SIG-M5 treated with dmso at 0.1 percent for 504 hours (cell line): ENCODE results near the gene NKD2.
"Not testable (repeated sequence)": the region's sequence is repeated elsewhere in the genome, so short reads cannot be mapped to it uniquely, and the experiment has no call there.

Experiments used
- DNase-seq: peaks from one replicate; lab custom pipeline; 2025; ENCODE audit not compliant: unreplicated experiment; lab: John Stamatoyannopoulos, UW

NKD2 gene

GRCh38 chr5:999724-1000123 is 8.9 kb upstream of the NKD2 start:
- DNase-seq, result no peak

- no peak for DNase-seq
Measured at GRCh38 chr5:1000329-1000728, 8.3 kb upstream of the NKD2 start.

GRCh38 chr5:1000831-1001230 is 7.8 kb upstream of the NKD2 start:
- not testable (repeated sequence) for DNase-seq

- no peak for DNase-seq
Measured at GRCh38 chr5:1001406-1002270, 7.0 kb upstream of the NKD2 start.

- no peak for DNase-seq
Measured at GRCh38 chr5:1002271-1002546, 6.4 kb upstream of the NKD2 start.

- DNase-seq, result no peak
Measured at GRCh38 chr5:1002836-1003235, 5.8 kb upstream of the NKD2 start.

GRCh38 chr5:1003296-1003937 is 5.2 kb upstream of the NKD2 start:
- no peak for DNase-seq

GRCh38 chr5:1004461-1005248 is 3.9 kb upstream of the NKD2 start:
- peak; percentile 11 for DNase-seq

GRCh38 chr5:1005249-1005851 is 3.3 kb upstream of the NKD2 start:
- no peak for DNase-seq

GRCh38 chr5:1005904-1006655 is 2.5 kb upstream of the NKD2 start:
- DNase-seq, result no peak

GRCh38 chr5:1006656-1007071 is 1.9 kb upstream of the NKD2 start:
- no peak for DNase-seq

- no peak for DNase-seq
Measured at GRCh38 chr5:1007221-1007680, 1.4 kb upstream of the NKD2 start.

- DNase-seq, result no peak
Measured at GRCh38 chr5:1007681-1008450, 736 bp upstream of the NKD2 start.

- DNase-seq, result no peak
Measured at GRCh38 chr5:1009359-1010180, 968 bp downstream of the NKD2 start.

GRCh38 chr5:1010181-1010510 is 1.5 kb downstream of the NKD2 start:
- no peak for DNase-seq

- DNase-seq, result no peak
Measured at GRCh38 chr5:1010641-1011046, 2.0 kb downstream of the NKD2 start.

GRCh38 chr5:1011226-1011631 is 2.6 kb downstream of the NKD2 start:
- no peak for DNase-seq

GRCh38 chr5:1011741-1012312 is 3.2 kb downstream of the NKD2 start:
- DNase-seq, result no peak

- no peak for DNase-seq
Measured at GRCh38 chr5:1012313-1012841, 3.8 kb downstream of the NKD2 start.
